Gastroesophageal sphincter (tissue), 3 donors: Measurements from ENCODE around the gene CDC42BPA.

ENCODE experiments used
- EP300 ChIP-seq: sonication (generic); formaldehyde crosslinking; IDR thresholded peaks from one replicate; pipeline ENCODE4 v1.6.1; 2017; ENCODE audit warnings: antibody characterized with exemption, mild to moderate bottlenecking
- POLR2A ChIP-seq, 2 donors: fragments of 450-650 bp; IDR thresholded peaks; one replicate each; pipeline ENCODE4 v1.6.1; 2017; ENCODE audit warnings: antibody characterized with exemption in 2 of 2, mild to moderate bottlenecking in 2 of 2, moderate library complexity in 1 of 2
- POLR2AphosphoS5 ChIP-seq: sonication (generic); formaldehyde crosslinking; IDR thresholded peaks from one replicate; pipeline ENCODE4 v1.6.1; 2017; ENCODE audit warnings: antibody characterized with exemption
- TF ChIP-seq, protein P1 (sequence below), 4 experiments: fragments of 200-600 bp in 2 of 4; fragments of 450-650 bp in 2 of 4; sonication (generic) in 1 of 4; IDR thresholded peaks; one replicate each; pipeline ENCODE4 v1.5.1; 2017 to 2019; ENCODE audit warnings: antibody characterized with exemption in 4 of 4, mild to moderate bottlenecking in 2 of 4, moderate library complexity in 2 of 4

DNA sequence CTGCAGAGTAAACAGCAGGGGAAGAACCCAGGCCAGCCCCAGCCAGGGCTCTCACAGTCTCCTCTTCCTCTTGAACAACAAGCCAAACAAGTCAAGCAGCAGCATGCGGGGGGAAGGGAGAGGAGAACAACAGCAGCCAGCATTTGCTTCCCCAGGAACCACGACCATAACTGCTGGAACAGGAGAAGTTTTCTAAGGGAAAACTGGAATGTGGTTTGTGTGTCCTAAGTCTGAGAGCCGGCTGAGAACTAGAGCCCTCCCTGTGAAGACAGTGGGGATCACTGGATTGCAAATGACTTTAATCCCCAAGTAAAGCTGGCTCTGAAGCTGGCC lies 330.0 kb downstream of the CDC42BPA start:
- TF ChIP-seq, protein P1, sequence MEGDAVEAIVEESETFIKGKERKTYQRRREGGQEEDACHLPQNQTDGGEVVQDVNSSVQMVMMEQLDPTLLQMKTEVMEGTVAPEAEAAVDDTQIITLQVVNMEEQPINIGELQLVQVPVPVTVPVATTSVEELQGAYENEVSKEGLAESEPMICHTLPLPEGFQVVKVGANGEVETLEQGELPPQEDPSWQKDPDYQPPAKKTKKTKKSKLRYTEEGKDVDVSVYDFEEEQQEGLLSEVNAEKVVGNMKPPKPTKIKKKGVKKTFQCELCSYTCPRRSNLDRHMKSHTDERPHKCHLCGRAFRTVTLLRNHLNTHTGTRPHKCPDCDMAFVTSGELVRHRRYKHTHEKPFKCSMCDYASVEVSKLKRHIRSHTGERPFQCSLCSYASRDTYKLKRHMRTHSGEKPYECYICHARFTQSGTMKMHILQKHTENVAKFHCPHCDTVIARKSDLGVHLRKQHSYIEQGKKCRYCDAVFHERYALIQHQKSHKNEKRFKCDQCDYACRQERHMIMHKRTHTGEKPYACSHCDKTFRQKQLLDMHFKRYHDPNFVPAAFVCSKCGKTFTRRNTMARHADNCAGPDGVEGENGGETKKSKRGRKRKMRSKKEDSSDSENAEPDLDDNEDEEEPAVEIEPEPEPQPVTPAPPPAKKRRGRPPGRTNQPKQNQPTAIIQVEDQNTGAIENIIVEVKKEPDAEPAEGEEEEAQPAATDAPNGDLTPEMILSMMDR (IDR thresholded peaks at IDR 0.05) = no peak
- no peak for TF ChIP-seq POLR2A (IDR thresholded peaks at IDR 0.05)
- no peak for TF ChIP-seq POLR2AphosphoS5
- TF ChIP-seq EP300 = no peak
